Panc1 (cell line): Measurements from ENCODE around the gene OSBPL9.

ENCODE experiments used
- POLR2AphosphoS5 ChIP-seq: IDR thresholded peaks from 2 replicates; pipeline ENCODE4 v1.6.1; 2012; ENCODE audit warnings: mild to moderate bottlenecking, low read depth, low read length, moderate library complexity
- TF ChIP-seq, protein P1 (sequence below): fragments of 450-650 bp; IDR thresholded peaks from 2 replicates; pipeline ENCODE4 v1.5.1; 2017; ENCODE audit warnings: mild to moderate bottlenecking
- TF ChIP-seq, protein P2 (sequence below), 2 experiments: IDR thresholded peaks; 2 replicates each; pipeline ENCODE4 v1.6.1; 2011 to 2012; ENCODE audit warnings: low read depth in 2 of 2, control low read depth in 1 of 2, low read length in 1 of 2, mild to moderate bottlenecking in 1 of 2, moderate library complexity in 1 of 2; ENCODE audit not compliant: insufficient read depth in 1 of 2

DNA sequence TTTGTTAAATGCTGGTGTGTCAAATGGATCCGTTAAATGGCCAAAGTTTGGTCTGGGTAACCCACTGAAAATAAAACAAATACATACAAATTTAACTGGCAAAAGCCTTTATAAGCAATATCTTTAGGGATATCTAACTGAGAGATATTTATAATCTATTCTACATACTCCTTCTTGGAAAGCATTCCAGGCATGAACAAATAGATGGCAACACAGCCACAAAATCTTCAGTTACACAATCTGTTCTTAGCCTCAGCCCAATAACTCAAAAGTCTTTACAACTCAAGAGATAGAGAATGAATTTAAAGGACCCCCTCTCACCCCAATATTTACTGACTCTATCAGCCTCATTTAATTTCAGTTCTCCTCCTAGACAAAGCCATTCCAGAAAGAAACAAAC is 202.9 kb downstream of the OSBPL9 start:
- TF ChIP-seq, protein P1, sequence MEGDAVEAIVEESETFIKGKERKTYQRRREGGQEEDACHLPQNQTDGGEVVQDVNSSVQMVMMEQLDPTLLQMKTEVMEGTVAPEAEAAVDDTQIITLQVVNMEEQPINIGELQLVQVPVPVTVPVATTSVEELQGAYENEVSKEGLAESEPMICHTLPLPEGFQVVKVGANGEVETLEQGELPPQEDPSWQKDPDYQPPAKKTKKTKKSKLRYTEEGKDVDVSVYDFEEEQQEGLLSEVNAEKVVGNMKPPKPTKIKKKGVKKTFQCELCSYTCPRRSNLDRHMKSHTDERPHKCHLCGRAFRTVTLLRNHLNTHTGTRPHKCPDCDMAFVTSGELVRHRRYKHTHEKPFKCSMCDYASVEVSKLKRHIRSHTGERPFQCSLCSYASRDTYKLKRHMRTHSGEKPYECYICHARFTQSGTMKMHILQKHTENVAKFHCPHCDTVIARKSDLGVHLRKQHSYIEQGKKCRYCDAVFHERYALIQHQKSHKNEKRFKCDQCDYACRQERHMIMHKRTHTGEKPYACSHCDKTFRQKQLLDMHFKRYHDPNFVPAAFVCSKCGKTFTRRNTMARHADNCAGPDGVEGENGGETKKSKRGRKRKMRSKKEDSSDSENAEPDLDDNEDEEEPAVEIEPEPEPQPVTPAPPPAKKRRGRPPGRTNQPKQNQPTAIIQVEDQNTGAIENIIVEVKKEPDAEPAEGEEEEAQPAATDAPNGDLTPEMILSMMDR, result no peak
- no peak for TF ChIP-seq POLR2AphosphoS5
- TF ChIP-seq, protein P2, sequence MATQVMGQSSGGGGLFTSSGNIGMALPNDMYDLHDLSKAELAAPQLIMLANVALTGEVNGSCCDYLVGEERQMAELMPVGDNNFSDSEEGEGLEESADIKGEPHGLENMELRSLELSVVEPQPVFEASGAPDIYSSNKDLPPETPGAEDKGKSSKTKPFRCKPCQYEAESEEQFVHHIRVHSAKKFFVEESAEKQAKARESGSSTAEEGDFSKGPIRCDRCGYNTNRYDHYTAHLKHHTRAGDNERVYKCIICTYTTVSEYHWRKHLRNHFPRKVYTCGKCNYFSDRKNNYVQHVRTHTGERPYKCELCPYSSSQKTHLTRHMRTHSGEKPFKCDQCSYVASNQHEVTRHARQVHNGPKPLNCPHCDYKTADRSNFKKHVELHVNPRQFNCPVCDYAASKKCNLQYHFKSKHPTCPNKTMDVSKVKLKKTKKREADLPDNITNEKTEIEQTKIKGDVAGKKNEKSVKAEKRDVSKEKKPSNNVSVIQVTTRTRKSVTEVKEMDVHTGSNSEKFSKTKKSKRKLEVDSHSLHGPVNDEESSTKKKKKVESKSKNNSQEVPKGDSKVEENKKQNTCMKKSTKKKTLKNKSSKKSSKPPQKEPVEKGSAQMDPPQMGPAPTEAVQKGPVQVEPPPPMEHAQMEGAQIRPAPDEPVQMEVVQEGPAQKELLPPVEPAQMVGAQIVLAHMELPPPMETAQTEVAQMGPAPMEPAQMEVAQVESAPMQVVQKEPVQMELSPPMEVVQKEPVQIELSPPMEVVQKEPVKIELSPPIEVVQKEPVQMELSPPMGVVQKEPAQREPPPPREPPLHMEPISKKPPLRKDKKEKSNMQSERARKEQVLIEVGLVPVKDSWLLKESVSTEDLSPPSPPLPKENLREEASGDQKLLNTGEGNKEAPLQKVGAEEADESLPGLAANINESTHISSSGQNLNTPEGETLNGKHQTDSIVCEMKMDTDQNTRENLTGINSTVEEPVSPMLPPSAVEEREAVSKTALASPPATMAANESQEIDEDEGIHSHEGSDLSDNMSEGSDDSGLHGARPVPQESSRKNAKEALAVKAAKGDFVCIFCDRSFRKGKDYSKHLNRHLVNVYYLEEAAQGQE (IDR thresholded peaks at IDR 0.05; ENCODE audit: insufficient read depth in 1 of 2, low read depth in 2 of 2, low read length in 1 of 2), result no peak
